Measurements from ENCODE around the gene KY. TPM values are rescaled to one million over a fixed set of nuclear protein-coding genes. Genes with fewer than 3 reads are reported as not detected.

KY gene
- total RNA-seq, 1 experiment from 2014 or later = 0.29 TPM

GRCh38 chr3:134666466-134666865, 15.6 kb upstream of the KY start:
- ATAC-seq = no peak
- POLR2A ChIA-PET (ENCODE audit: unreplicated experiment) = no interaction called here

GRCh38 chr3:134666052-134666451, 15.2 kb upstream of the KY start:
- no peaks in the 10 kb centered on the region for H3K4me1 ChIP-seq (ENCODE audit: insufficient read depth, low read length)
- no peaks in the 10 kb centered on the region for H3K79me2 ChIP-seq (ENCODE audit: low read length)
- ATAC-seq (no peak), DNase-seq (no peak)
- no peak overlapping the region for H2AFZ ChIP-seq (ENCODE audit: low read length)
- H3K27me3 ChIP-seq (ENCODE audit: low read length) = no peaks in the 10 kb centered on the region
- POLR2A ChIA-PET (ENCODE audit: unreplicated experiment) = no interaction called here
- CTCF ChIA-PET = no interaction called here
- no peaks in the 10 kb centered on the region for H3F3A ChIP-seq (ENCODE audit: low read length, unreplicated experiment)
- H4K20me1 ChIP-seq (ENCODE audit: low read length) = no peaks in the 10 kb centered on the region
- intact Hi-C loops (cut with micrococcal nuclease) = no loop called here
- no peaks in the 10 kb centered on the region for H3K9me3 ChIP-seq (ENCODE audit: low read length)
- no peak overlapping the region for H3K9ac ChIP-seq (ENCODE audit: low read length)
- no TSS peak for BruUV-seq (replicated peaks)
- TF ChIP-seq EZH2phosphoT487 (IDR thresholded peaks at IDR 0.05; ENCODE audit: borderline replicate concordance, low read length) = no peak
- no peak for TF ChIP-seq EZH2 (IDR thresholded peaks at IDR 0.05; ENCODE audit: low read length, unreplicated experiment)
- TF ChIP-seq CTCF (conservative IDR thresholded peaks at IDR 0.05; ENCODE audit: low read depth, low read length) = no peak
- H3K27ac ChIP-seq (ENCODE audit: low read length) = no peak overlapping the region
- H3K36me3 ChIP-seq (ENCODE audit: low read depth, low read length) = no peaks in the 10 kb centered on the region
- H3K4me2 ChIP-seq (ENCODE audit: low read length) = no peak overlapping the region
- H3K4me3 ChIP-seq (ENCODE audit: low read length) = no peak overlapping the region
- no peaks in the 10 kb centered on the region for H3K9me2 ChIP-seq (replicated peaks; ENCODE audit: low read length)

More at GRCh38 chr3:134666466-134666865, 15.6 kb upstream of the KY start:
- Histone ChIP-seq H3K9me3 (ENCODE audit: low read length) (no peaks in the 10 kb centered on the region), H3K27me3 (ENCODE audit: low read length) (no peaks in the 10 kb centered on the region), H3K9ac (ENCODE audit: low read length) (no peak overlapping the region), H4K20me1 (ENCODE audit: low read length) (no peaks in the 10 kb centered on the region), H3K4me1 (ENCODE audit: insufficient read depth, low read length) (no peaks in the 10 kb centered on the region), H3K9me2 (replicated peaks; ENCODE audit: low read length) (no peaks in the 10 kb centered on the region), H3F3A (ENCODE audit: low read length, unreplicated experiment) (no peaks in the 10 kb centered on the region), H3K27ac (ENCODE audit: low read length) (no peak overlapping the region), H3K36me3 (ENCODE audit: low read depth, low read length) (no peaks in the 10 kb centered on the region), H2AFZ (ENCODE audit: low read length) (no peak overlapping the region), H3K4me3 (ENCODE audit: low read length) (no peak overlapping the region), H3K79me2 (ENCODE audit: low read length) (no peaks in the 10 kb centered on the region), H3K4me2 (ENCODE audit: low read length) (no peak overlapping the region)
- DNase-seq = peak; percentile 46
- no peak for TF ChIP-seq EZH2phosphoT487 (IDR thresholded peaks at IDR 0.05; ENCODE audit: borderline replicate concordance, low read length)
- no peak for TF ChIP-seq CTCF (conservative IDR thresholded peaks at IDR 0.05; ENCODE audit: low read depth, low read length)
- TF ChIP-seq EZH2 (IDR thresholded peaks at IDR 0.05; ENCODE audit: low read length, unreplicated experiment) = no peak
- intact Hi-C loops (cut with micrococcal nuclease) = no loop called here
- no TSS peak for BruUV-seq (replicated peaks)
- CTCF ChIA-PET = no interaction called here

GRCh38 chr3:134665243-134665642, 14.4 kb upstream of the KY start:
- Histone ChIP-seq H3K9me3 (ENCODE audit: low read length) (no peaks in the 10 kb centered on the region), H3K4me2 (ENCODE audit: low read length) (no peak overlapping the region), H3K4me3 (ENCODE audit: low read length) (no peak overlapping the region), H3K27ac (ENCODE audit: low read length) (no peak overlapping the region), H3K79me2 (ENCODE audit: low read length) (no peaks in the 10 kb centered on the region), H3K27me3 (ENCODE audit: low read length) (no peaks in the 10 kb centered on the region), H3K9ac (ENCODE audit: low read length) (no peak overlapping the region), H3K36me3 (ENCODE audit: low read depth, low read length) (no peaks in the 10 kb centered on the region), H2AFZ (ENCODE audit: low read length) (no peak overlapping the region), H3F3A (ENCODE audit: low read length, unreplicated experiment) (no peaks in the 10 kb centered on the region), H4K20me1 (ENCODE audit: low read length) (no peaks in the 10 kb centered on the region), H3K9me2 (replicated peaks; ENCODE audit: low read length) (no peaks in the 10 kb centered on the region), H3K4me1 (ENCODE audit: insufficient read depth, low read length) (no peaks in the 10 kb centered on the region)
- ChIA-PET CTCF (no interaction called here), POLR2A (ENCODE audit: unreplicated experiment) (no interaction called here)
- no peak for DNase-seq
- no peak for ATAC-seq
- intact Hi-C loops (cut with micrococcal nuclease) = no loop called here
- BruUV-seq (replicated peaks) = no TSS peak
- TF ChIP-seq EZH2phosphoT487 (IDR thresholded peaks at IDR 0.05; ENCODE audit: borderline replicate concordance, low read length) (no peak), CTCF (conservative IDR thresholded peaks at IDR 0.05; ENCODE audit: low read depth, low read length) (no peak)
